Transverse colon (tissue), 4 donors: ENCODE measurements around the gene NDUFB3. TPM values are rescaled to one million over a fixed set of nuclear protein-coding genes. Genes with fewer than 3 reads are reported as not detected.

Experiments
- DNase-seq: peaks from one replicate; pipeline ENCODE4 v3.0.0-alpha.2; 2019
- H3K27ac ChIP-seq, 4 donors: fragments of 200-600 bp; sonication (generic); 2 replicates each; pipeline ENCODE4 v1.5.1; 2016 to 2018; ENCODE audit warnings: inconsistent platforms in 4 of 4
- H3K27me3 ChIP-seq: fragments of 200-600 bp; sonication (generic); 2 replicates; pipeline ENCODE4 v1.5.1; 2017; ENCODE audit warnings: inconsistent platforms
- H3K36me3 ChIP-seq, 4 donors: fragments of 200-600 bp; sonication (generic); 2 replicates each; pipeline ENCODE4 v1.5.1; 2017 to 2019; ENCODE audit warnings: inconsistent platforms in 4 of 4
- H3K4me1 ChIP-seq, 4 donors: fragments of 200-600 bp; sonication (generic); 2 replicates each; pipeline ENCODE4 v1.5.1; 2017 to 2020; ENCODE audit warnings: inconsistent platforms in 4 of 4
- H3K4me3 ChIP-seq, 4 donors: fragments of 200-600 bp; sonication (generic); 1 replicate in 1 of 4; 2 replicates in 3 of 4; pipeline versions ENCODE4 v1.5.1 to v1.6.1; 2017 to 2019; ENCODE audit warnings: inconsistent platforms in 4 of 4
- H3K9me3 ChIP-seq, 2 donors: fragments of 200-600 bp; sonication (generic); 2 replicates each; pipeline ENCODE4 v1.5.1; 2017 to 2019; ENCODE audit warnings: inconsistent platforms in 2 of 2
- EP300 ChIP-seq: sonication (generic); formaldehyde crosslinking; IDR thresholded peaks from one replicate; pipeline ENCODE4 v1.6.1; 2017; ENCODE audit warnings: antibody characterized with exemption, low read depth
- POLR2A ChIP-seq: fragments of 450-650 bp; IDR thresholded peaks from one replicate; pipeline ENCODE4 v1.6.1; 2016; ENCODE audit warnings: antibody characterized with exemption, mild to moderate bottlenecking, moderate library complexity
- POLR2AphosphoS5 ChIP-seq, 3 donors: sonication (generic); formaldehyde crosslinking; IDR thresholded peaks; one replicate each; pipeline ENCODE4 v1.6.1; 2016; ENCODE audit warnings: antibody characterized with exemption in 3 of 3
- WGBS, 2 donors: methylation state at CpG; one replicate each; pipeline ENCODE4 v1.1.5; 2018; ENCODE audit warnings: low coverage in 1 of 2; 5-methylcytosine and 5-hydroxymethylcytosine counted together
- in situ Hi-C, 4 donors: fragments of 200-750 bp; cut with MboI; loops; one replicate each; pipeline versions ENCODE4 v1.15.0 to v1.15.1; 2017; ENCODE audit warnings: low sequenced_read_pairs in 3 of 4, low pct_ligation_motif_present in 1 of 4, low pct_unique_long_range_greater_than_20kb in 1 of 4
- intact Hi-C: fragments of 100-400 bp; cut with DNase I; formaldehyde crosslinking; loops from one replicate; pipeline ENCODE4 v1.15.1; 2023; ENCODE audit warnings: low total_unique reads
- total RNA-seq, 4 donors: library from RNA; depleted of rRNA; stranded (reverse); fragments of >200 nt; gene quantifications; one replicate each; pipeline ENCODE4 v1.1.0, GENCODE V29; 2016
- TF ChIP-seq, protein P1 (sequence below), 5 experiments: fragments of 200-600 bp in 3 of 5; fragments of 450-650 bp in 2 of 5; sonication (generic) in 3 of 5; IDR thresholded peaks; 1 replicate in 2 of 5; 2 replicates in 3 of 5; pipeline ENCODE4 v1.5.1; 2016 to 2017; ENCODE audit warnings: antibody characterized with exemption in 5 of 5, inconsistent platforms in 3 of 5, mild to moderate bottlenecking in 2 of 5, moderate library complexity in 1 of 5

Gene NDUFB3
- total RNA-seq, 4 donors from 2014 or later: 2.2 to 111 (median 44.9) TPM

DNA sequence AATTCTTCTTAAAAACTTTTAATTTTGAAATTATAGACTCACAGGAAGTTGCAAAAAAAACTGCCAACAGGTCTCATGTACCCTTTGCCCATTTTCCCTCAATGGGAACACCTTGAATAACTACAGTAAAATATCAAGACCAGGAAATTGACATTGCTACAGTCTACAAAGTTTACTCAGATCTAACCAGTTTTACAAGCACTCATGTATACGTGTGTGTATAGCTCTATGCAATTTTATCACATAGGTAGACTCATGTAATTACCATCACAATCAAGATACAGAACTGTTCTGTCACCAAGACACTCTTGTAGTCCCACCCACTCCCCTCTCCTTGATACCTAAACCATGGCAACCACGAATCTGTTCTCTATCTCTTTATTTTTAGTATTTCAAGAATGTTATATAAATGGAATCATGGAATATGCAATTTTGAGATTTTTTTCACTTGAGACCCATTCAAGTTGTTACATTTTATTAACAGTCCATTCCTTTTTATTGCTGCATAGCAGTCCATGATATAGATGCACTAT is 6.9 kb upstream of the NDUFB3 start:
- in situ Hi-C loops (loop anchor here (25.0 kb wide), 2 partner anchors 103 to 153 kb away; partner anchors contain the start of gene ORC2 (in 2 of the 4)), intact Hi-C loops (no loop called here)
- peaks cover 15 to 49% (median 34%) of the 10 kb centered on the region in 4 donors for H3K4me1 ChIP-seq
- peak overlapping the region; percentile 22 to 51 (median 44) for H3K27ac ChIP-seq
- H3K27me3 ChIP-seq: no peaks in the 10 kb centered on the region
- DNase-seq: no peak
- no peaks in the 10 kb centered on the region for H3K36me3 ChIP-seq
- H3K9me3 ChIP-seq: no peaks in the 10 kb centered on the region
- peak in 1 of 3 donors; percentile 53 for TF ChIP-seq POLR2AphosphoS5 (IDR thresholded peaks at IDR 0.05)
- TF ChIP-seq, protein P1, sequence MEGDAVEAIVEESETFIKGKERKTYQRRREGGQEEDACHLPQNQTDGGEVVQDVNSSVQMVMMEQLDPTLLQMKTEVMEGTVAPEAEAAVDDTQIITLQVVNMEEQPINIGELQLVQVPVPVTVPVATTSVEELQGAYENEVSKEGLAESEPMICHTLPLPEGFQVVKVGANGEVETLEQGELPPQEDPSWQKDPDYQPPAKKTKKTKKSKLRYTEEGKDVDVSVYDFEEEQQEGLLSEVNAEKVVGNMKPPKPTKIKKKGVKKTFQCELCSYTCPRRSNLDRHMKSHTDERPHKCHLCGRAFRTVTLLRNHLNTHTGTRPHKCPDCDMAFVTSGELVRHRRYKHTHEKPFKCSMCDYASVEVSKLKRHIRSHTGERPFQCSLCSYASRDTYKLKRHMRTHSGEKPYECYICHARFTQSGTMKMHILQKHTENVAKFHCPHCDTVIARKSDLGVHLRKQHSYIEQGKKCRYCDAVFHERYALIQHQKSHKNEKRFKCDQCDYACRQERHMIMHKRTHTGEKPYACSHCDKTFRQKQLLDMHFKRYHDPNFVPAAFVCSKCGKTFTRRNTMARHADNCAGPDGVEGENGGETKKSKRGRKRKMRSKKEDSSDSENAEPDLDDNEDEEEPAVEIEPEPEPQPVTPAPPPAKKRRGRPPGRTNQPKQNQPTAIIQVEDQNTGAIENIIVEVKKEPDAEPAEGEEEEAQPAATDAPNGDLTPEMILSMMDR (IDR thresholded peaks at IDR 0.05): no peak
- 42 to 56% methylated on average over 2 of the region's 2 CpGs for WGBS, 2 donors
- no peak overlapping the region for H3K4me3 ChIP-seq

DNA sequence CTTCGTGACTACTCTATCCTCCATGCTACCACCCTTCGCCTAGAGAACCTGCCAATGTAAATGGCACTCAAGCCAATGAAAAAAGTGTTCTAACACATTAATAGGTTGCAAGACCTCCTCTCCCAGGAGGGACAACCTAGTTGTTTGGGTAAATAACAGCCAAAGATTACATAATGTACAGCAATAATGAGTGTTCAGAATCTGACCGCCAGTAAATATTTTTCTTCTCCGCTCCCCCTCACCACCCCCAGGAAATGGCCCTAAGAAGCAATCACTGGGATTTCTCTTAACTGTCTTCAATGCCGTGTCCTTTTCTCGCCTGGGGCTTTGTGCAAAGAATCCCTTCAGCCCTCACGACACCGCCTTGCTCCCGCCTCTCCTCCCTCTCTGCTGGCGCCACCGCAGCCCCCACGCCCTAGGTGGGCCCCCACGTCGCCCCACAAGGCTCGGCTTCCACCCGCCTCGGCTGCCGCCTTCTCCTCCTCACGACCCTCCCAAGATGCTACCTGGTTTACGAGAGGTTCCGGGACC is 788 bp upstream of the NDUFB3 start:
- WGBS, 2 donors: 0% methylated on average over 7 to 14 of the region's 21 CpGs
- in situ Hi-C loops (loop anchor here (10.0 to 25.0 kb wide), 4 partner anchors 104 to 166 kb away; partner anchors contain the start of gene ORC2 (in 2 of the 4)), intact Hi-C loops (no loop called here)
- H3K36me3 ChIP-seq: no peaks in the 10 kb centered on the region
- H3K4me1 ChIP-seq: peaks cover 33 to 61% (median 40%) of the 10 kb centered on the region in 4 donors
- no peak for TF ChIP-seq POLR2AphosphoS5 (IDR thresholded peaks at IDR 0.05)
- TF ChIP-seq EP300: no peak
- TF ChIP-seq, protein P1 (IDR thresholded peaks at IDR 0.05): no peak
- no peak for TF ChIP-seq POLR2A
- no peak for DNase-seq
- peak overlapping the region; percentile 88 to 92 (median 90) for H3K27ac ChIP-seq
- no peaks in the 10 kb centered on the region for H3K27me3 ChIP-seq
- no peaks in the 10 kb centered on the region for H3K9me3 ChIP-seq
- H3K4me3 ChIP-seq: peak overlapping the region; percentile 77 to 89 (median 82)

DNA sequence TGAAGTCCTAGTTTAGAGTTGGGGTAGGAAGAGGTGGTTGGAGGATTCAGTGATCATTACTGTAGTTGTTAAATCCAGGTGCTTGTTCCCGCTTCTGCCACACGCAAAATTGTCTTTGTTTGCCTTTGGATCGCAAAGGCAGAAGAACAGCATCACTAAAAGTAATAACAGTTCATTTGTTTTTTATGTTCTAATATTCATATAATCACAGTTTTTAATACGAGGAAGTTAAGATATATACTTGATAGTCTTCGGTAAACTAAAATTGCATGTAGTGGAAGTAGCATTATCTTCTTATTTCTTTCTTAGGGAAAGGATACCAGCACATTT is 365 bp downstream of the NDUFB3 start:
- Histone ChIP-seq H3K4me1 (peaks cover 33 to 50% (median 39%) of the 10 kb centered on the region in 4 donors), H3K9me3 (no peaks in the 10 kb centered on the region), H3K27me3 (no peaks in the 10 kb centered on the region), H3K36me3 (no peaks in the 10 kb centered on the region), H3K27ac (peak overlapping the region; percentile 88 to 92 (median 90)), H3K4me3 (peak overlapping the region; percentile 41 to 83 (median 79))
- in situ Hi-C loops: loop anchor here (10.0 to 25.0 kb wide), 4 partner anchors 103 to 167 kb away; partner anchors contain the start of gene ORC2 (in 2 of the 4)
- intact Hi-C loops: no loop called here
- 2 to 5% methylated on average over 5 of the region's 5 CpGs for WGBS, 2 donors
- DNase-seq: no peak
- TF ChIP-seq EP300 (no peak), POLR2A (no peak), POLR2AphosphoS5 (IDR thresholded peaks at IDR 0.05) (no peak)
- TF ChIP-seq, protein P1 (IDR thresholded peaks at IDR 0.05): no peak

DNA sequence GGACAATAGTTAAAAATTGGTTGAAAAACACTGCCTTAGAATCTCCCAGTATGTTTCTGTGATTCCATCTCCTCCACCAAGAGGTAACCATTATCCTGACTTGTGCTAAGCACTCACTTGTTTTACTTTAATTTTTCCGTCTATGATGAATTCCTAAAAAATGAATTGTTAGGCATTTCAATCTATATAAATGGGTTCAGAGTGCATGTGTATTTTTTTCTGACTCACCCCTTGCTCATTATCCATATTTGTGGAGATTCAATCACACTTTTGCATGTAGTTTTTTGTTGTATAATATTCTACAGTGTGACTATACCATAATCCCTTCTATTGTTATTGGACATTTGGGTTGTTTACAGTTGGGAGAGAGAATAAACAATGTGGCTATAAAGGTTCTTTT is 1.3 kb downstream of the NDUFB3 start:
- TF ChIP-seq, protein P1 (IDR thresholded peaks at IDR 0.05): no peak
- TF ChIP-seq EP300 (no peak), POLR2AphosphoS5 (IDR thresholded peaks at IDR 0.05) (no peak), POLR2A (no peak)
- intact Hi-C loops (no loop called here), in situ Hi-C loops (loop anchor here (10.0 to 25.0 kb wide), 4 partner anchors 102 to 168 kb away; partner anchors contain the start of gene ORC2 (in 2 of the 4))
- Histone ChIP-seq H3K9me3 (no peaks in the 10 kb centered on the region), H3K27me3 (no peaks in the 10 kb centered on the region), H3K4me1 (peaks cover 25 to 41% (median 35%) of the 10 kb centered on the region in 4 donors), H3K36me3 (no peaks in the 10 kb centered on the region), H3K4me3 (peak overlapping the region in 2 of 4 donors; percentile 81 to 83), H3K27ac (no peak overlapping the region)
- 73 to 82% methylated on average over 1 of the region's 1 CpG for WGBS, 2 donors
- DNase-seq: no peak
